Peyer's patch (tissue), 4 donors: Measurements from ENCODE around the gene ASPN. TPM values are rescaled to one million over a fixed set of nuclear protein-coding genes. Genes with fewer than 3 reads are reported as not detected.

Source experiments
- DNase-seq, 3 donors: peaks; one replicate each; pipeline ENCODE4 v3.0.0-alpha.2; 2017 to 2019
- H3K27ac ChIP-seq, 4 donors: fragments of 200-600 bp; sonication (generic); one replicate each; pipeline ENCODE4 v1.5.1; 2016 to 2019
- H3K27me3 ChIP-seq, 2 donors: fragments of 200-600 bp; sonication (generic); one replicate each; pipeline ENCODE4 v1.5.1; 2019
- H3K36me3 ChIP-seq, 3 donors: fragments of 200-600 bp; sonication (generic); one replicate each; pipeline ENCODE4 v1.5.1; 2016 to 2019
- H3K4me1 ChIP-seq, 4 donors: fragments of 200-600 bp; sonication (generic); one replicate each; pipeline ENCODE4 v1.5.1; 2016 to 2019
- H3K4me3 ChIP-seq, 4 donors: fragments of 200-600 bp; sonication (generic); 1 replicate in 3 of 4; 2 replicates in 1 of 4; pipeline ENCODE4 v1.5.1; 2016 to 2019; ENCODE audit warnings: mild to moderate bottlenecking in 1 of 4
- H3K9me3 ChIP-seq, 4 donors: fragments of 200-600 bp; sonication (generic); one replicate each; pipeline ENCODE4 v1.5.1; 2016 to 2019; ENCODE audit warnings: mild to moderate bottlenecking in 1 of 4
- POLR2A ChIP-seq, 2 donors: fragments of 450-650 bp; IDR thresholded peaks; one replicate each; pipeline ENCODE4 v1.5.1; 2017; ENCODE audit warnings: antibody characterized with exemption in 2 of 2, mild to moderate bottlenecking in 2 of 2, moderate library complexity in 2 of 2
- total RNA-seq, 4 donors: library from RNA; depleted of rRNA; stranded (reverse); fragments of >200 nt; gene quantifications; one replicate each; pipeline ENCODE4 v1.1.0, GENCODE V29; 2016
- TF ChIP-seq, protein P1 (sequence below), 6 experiments: fragments of 450-650 bp in 4 of 6; fragments of 200-600 bp in 2 of 6; sonication (generic) in 1 of 6; IDR thresholded peaks; one replicate each; pipeline ENCODE4 v1.5.1; 2017 to 2019; ENCODE audit warnings: antibody characterized with exemption in 6 of 6, mild to moderate bottlenecking in 3 of 6, moderate library complexity in 1 of 6

Gene ASPN
- total RNA-seq, 4 donors from 2014 or later = 2.5 to 4.7 (median 4.4) TPM

DNA sequence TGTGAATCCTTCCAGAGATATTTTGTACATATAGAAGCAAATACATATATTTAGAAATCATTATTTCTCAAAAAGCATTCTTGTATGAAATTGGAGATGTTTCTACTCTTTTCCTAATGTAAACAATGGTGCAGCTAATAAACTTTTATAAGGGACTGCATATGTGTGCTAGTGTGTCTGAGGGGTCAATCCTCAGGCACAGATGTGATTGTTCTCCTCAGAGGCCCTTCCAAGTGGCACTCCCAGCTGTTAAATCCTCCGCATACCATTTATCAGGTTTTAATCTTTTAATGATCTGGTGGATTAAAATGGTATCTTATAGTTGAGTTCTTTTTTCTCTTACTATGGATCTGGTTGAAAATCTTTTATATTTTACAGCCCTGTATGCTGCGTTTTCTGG is 52.5 kb downstream of the ASPN start:
- DNase-seq = no peak
- H3K27me3 ChIP-seq = no peaks in the 10 kb centered on the region
- TF ChIP-seq, protein P1, sequence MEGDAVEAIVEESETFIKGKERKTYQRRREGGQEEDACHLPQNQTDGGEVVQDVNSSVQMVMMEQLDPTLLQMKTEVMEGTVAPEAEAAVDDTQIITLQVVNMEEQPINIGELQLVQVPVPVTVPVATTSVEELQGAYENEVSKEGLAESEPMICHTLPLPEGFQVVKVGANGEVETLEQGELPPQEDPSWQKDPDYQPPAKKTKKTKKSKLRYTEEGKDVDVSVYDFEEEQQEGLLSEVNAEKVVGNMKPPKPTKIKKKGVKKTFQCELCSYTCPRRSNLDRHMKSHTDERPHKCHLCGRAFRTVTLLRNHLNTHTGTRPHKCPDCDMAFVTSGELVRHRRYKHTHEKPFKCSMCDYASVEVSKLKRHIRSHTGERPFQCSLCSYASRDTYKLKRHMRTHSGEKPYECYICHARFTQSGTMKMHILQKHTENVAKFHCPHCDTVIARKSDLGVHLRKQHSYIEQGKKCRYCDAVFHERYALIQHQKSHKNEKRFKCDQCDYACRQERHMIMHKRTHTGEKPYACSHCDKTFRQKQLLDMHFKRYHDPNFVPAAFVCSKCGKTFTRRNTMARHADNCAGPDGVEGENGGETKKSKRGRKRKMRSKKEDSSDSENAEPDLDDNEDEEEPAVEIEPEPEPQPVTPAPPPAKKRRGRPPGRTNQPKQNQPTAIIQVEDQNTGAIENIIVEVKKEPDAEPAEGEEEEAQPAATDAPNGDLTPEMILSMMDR (IDR thresholded peaks at IDR 0.05) = no peak
- TF ChIP-seq POLR2A (IDR thresholded peaks at IDR 0.05) = no peak
- no peak overlapping the region for H3K4me3 ChIP-seq
- no peak overlapping the region for H3K27ac ChIP-seq
- H3K36me3 ChIP-seq = no peaks in the 10 kb centered on the region
- H3K4me1 ChIP-seq = no peaks in the 10 kb centered on the region
- H3K9me3 ChIP-seq = no peaks in the 10 kb centered on the region

DNA sequence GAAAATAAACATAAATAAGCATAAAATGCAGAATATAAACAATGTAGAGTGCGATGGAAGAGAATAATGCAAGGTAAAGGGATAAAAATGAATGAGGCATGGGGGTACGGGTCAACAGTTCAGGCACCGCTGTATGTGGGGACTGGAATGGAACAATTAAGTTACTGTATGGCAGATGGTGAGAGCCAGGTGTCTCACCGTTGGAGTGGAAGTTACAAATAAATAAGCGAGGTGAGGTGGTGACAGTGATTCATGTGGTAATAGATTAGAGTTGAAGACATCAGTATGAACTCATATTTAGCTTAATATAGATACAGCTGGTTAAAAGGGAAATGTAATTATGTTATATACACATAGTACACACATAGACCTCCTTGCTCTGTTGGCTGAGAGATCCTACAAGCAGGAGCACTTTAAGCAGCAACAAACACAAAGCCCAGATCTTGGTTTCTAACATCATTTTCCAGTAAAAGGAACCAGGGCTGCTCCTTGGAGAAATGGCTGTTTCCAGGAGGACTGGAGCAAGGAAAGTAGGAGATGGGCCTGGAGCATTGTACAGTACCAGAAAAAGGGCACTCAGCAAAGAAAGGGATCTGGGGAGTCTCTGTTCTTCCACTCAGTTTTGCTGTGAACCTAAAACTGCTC is 55.7 kb downstream of the ASPN start:
- H3K36me3 ChIP-seq = no peaks in the 10 kb centered on the region
- H3K27me3 ChIP-seq = no peaks in the 10 kb centered on the region
- no peaks in the 10 kb centered on the region for H3K4me1 ChIP-seq
- no peak for DNase-seq
- no peaks in the 10 kb centered on the region for H3K9me3 ChIP-seq
- no peak for TF ChIP-seq POLR2A (IDR thresholded peaks at IDR 0.05)
- TF ChIP-seq, protein P1 (IDR thresholded peaks at IDR 0.05) = no peak
- peak overlapping the region in 1 of 4 donors; percentile 6 for H3K27ac ChIP-seq
- H3K4me3 ChIP-seq = no peak overlapping the region

DNA sequence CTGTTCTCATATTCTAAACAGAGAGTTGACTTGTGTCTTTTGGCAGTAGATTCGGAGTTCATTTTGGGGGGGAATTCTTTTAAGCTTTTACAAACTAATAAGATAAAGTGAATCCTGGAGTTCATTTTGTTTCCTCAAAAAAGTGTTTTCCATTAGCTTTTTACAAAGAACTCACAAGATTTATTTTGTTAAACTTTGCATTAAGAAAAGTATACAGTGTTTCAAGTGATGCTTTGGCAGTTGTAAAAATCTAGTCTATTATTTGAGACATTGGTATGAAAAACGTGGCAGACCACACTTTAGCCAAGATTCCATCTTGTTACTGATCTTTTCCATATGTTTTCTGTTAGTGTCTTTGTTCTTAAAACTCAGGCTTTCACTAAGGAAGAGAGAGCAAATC is 56.8 kb downstream of the ASPN start:
- H3K27me3 ChIP-seq = no peaks in the 10 kb centered on the region
- H3K4me1 ChIP-seq = no peaks in the 10 kb centered on the region
- DNase-seq = no peak
- no peak overlapping the region for H3K4me3 ChIP-seq
- TF ChIP-seq, protein P1 (IDR thresholded peaks at IDR 0.05) = no peak
- no peak for TF ChIP-seq POLR2A (IDR thresholded peaks at IDR 0.05)
- H3K36me3 ChIP-seq = no peaks in the 10 kb centered on the region
- no peaks in the 10 kb centered on the region for H3K9me3 ChIP-seq
- H3K27ac ChIP-seq = peak overlapping the region in 1 of 4 donors; percentile 6

DNA sequence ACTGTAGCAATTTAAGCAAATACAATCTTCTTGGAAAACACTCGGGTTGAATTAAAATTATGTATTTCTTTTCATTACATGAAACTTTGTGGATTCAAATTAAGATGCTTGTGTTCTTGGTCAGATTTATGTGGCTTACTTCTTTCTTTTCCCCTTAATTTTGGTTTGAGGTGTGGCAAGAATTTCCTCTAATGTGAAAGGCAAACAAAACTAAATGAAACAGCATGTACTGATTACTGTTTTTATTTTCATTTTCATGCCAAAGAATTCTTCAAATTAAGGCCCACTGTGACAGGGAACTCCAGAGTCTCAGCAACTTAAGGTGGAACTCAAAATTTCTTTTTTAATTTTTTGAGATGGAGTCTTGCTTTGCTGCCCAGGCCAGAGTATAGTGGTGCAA is 58.0 kb downstream of the ASPN start, which contains the start of gene OMD:
Gene OMD (minus strand): TSS at position 132 of the 400 bp plus-strand sequence. CDS start 6,913 bp downstream, outside the sequence.
- Histone ChIP-seq H3K27me3 (no peaks in the 10 kb centered on the region), H3K27ac (peak within 1 kb of the TSS in 1 of 4 donors; percentile 8), H3K4me1 (no peaks in the 10 kb centered on the region), H3K4me3 (peak within 1 kb of the TSS in 1 of 4 donors; percentile 0), H3K36me3 (no peaks in the 10 kb centered on the region), H3K9me3 (no peaks in the 10 kb centered on the region)
- DNase-seq = no peak
- TF ChIP-seq, protein P1 (IDR thresholded peaks at IDR 0.05) = no peak
- no peak for TF ChIP-seq POLR2A (IDR thresholded peaks at IDR 0.05)

DNA sequence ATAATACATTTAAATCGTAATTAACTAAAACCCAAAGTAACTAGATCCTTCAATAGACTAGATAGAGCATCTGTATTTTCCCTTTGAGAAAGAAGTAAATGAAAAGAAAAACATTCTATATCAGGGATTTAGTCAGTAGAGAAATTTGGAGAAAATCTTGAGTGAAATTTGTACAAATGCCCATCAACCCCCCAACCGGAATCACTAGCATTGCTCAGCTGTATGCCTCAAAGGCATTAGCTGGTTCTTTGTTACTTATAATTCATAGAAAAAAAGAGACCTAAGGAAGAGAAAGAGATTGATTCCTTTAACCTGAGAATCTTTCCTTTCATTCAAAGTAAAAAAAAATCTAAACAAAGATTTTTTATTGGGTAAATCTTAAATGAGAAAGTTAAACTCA is 58.7 kb downstream of the ASPN start:
- Histone ChIP-seq H3K4me3 (peak overlapping the region in 1 of 4 donors; percentile 0), H3K4me1 (no peaks in the 10 kb centered on the region), H3K27ac (no peak overlapping the region), H3K27me3 (no peaks in the 10 kb centered on the region), H3K9me3 (no peaks in the 10 kb centered on the region), H3K36me3 (no peaks in the 10 kb centered on the region)
- no peak for DNase-seq
- TF ChIP-seq, protein P1 (IDR thresholded peaks at IDR 0.05) = no peak
- no peak for TF ChIP-seq POLR2A (IDR thresholded peaks at IDR 0.05)
